ENCODE data around the gene SHB.

SHB gene

DNA sequence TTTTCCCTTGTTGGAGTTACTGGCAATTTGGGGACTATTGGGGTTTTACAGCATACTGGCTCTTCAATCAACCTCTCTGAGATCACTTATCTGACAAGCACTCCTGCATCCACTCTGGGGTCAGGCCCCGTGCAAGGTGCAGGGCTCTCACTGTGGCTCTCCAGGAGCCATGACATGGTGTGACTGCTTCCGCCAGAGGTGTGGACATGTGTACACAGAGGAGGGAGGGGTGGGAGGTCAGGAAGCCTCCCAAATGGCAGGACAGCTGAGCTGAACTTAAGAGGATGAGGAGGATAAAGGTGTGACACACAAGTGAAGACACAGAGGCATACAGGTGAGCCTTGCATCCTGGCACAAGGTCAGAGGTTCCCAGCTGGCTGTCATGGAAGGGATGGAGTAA lies 24.3 kb downstream of the SHB start:
- H3K36me3 Mint-ChIP-seq (ENCODE audit: low read depth), result no peaks in the 10 kb centered on the region
- H3K4me1 Mint-ChIP-seq (ENCODE audit: low read depth), result peaks cover 11% of the 10 kb centered on the region
- H3K9me3 Mint-ChIP-seq, result no peaks in the 10 kb centered on the region
- H3K27ac Mint-ChIP-seq, result no peak overlapping the region
- H3K4me3 Mint-ChIP-seq, result no peak overlapping the region
- H3K27me3 Mint-ChIP-seq, result peaks cover 3% of the 10 kb centered on the region

DNA sequence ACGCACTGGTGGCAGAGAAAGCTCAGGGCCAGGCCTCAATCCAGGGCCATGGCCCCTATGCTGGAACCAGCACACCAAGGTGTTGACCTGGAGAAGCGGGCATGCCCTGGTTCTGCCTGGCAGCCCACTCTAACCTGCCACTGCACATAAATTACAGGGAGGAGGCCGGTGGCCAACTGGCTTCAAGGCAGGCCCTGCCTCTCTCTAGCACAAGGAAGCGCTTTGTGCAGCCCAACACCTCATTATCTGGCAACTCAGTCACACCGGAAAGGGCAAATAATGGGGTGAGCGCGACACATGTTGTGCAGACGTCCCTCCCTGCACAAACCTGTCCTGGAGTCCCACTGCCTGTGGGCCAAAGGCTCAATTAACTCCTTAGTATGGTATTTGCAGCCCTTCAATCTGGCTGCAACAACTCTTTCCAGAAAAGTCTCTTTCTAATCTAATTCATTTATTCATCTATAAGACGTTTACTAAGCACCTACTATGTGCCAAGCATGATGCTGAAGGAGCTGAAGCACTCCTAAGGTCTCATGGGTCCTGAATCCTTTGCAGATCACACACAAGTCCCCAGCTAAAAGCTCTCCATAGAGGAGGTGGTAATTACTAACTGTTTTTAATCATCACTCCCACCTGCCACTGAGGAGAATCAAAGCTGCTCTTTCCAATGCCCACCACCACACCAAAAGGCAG lies 24.9 kb downstream of the SHB start:
- Mint-ChIP-seq H3K9me3 (no peaks in the 10 kb centered on the region), H3K4me3 (no peak overlapping the region), H3K36me3 (ENCODE audit: low read depth) (no peaks in the 10 kb centered on the region), H3K4me1 (ENCODE audit: low read depth) (peaks cover 11% of the 10 kb centered on the region), H3K27ac (no peak overlapping the region), H3K27me3 (peaks cover 3% of the 10 kb centered on the region)

DNA sequence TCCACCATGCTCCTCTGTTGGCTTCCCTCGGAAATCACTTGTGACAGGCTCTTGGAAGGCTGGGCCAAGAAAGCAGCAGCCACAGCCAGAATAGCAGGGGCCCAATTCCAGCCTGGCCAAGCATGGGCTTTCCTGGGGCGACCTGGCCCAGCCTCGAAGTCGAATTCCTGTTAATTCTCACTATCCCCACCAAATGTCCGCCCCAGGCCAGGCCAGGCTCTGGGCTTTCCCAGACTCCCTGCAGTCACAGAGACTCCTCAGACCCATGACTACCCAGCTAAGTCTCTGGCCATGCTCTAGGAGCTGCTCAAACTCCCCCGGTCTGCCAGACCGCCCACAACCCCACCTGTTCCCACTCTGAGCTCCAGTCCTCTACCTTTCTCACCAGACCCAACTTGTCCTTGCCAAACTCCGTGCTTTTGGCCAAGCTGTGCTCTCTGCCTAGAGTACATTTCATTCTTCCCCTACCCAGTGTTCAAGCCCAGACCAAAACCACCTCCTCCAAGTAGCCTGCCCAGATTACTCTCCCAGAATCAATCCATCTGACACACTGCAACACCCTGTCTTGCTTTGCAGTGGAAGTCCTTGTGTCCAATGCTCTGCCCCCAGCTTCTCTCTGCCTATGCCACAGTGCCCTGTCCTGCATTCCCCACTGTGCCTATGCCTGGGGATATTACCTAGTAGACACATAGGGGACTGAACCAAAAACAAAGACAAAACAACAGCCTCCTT lies 26.2 kb downstream of the SHB start:
- Mint-ChIP-seq H3K9me3 (no peaks in the 10 kb centered on the region), H3K27ac (no peak overlapping the region), H3K27me3 (peaks cover 3% of the 10 kb centered on the region), H3K36me3 (ENCODE audit: low read depth) (no peaks in the 10 kb centered on the region), H3K4me1 (ENCODE audit: low read depth) (peaks cover 6% of the 10 kb centered on the region), H3K4me3 (no peak overlapping the region)

GRCh38 chr9:38041564-38042243 lies 27.3 kb downstream of the SHB start:
- Mint-ChIP-seq H3K36me3 (ENCODE audit: low read depth) (no peaks in the 10 kb centered on the region), H3K27ac (no peak overlapping the region), H3K27me3 (peaks cover 3% of the 10 kb centered on the region), H3K9me3 (no peaks in the 10 kb centered on the region), H3K4me3 (no peak overlapping the region), H3K4me1 (ENCODE audit: low read depth) (no peaks in the 10 kb centered on the region)

GRCh38 chr9:38039907-38040682 lies 28.9 kb downstream of the SHB start:
- peaks cover 3% of the 10 kb centered on the region for H3K27me3 Mint-ChIP-seq
- H3K27ac Mint-ChIP-seq, result no peak overlapping the region
- no peaks in the 10 kb centered on the region for H3K9me3 Mint-ChIP-seq
- peaks cover 3% of the 10 kb centered on the region for H3K4me1 Mint-ChIP-seq (ENCODE audit: low read depth)
- H3K4me3 Mint-ChIP-seq, result no peak overlapping the region
- no peaks in the 10 kb centered on the region for H3K36me3 Mint-ChIP-seq (ENCODE audit: low read depth)

DNA sequence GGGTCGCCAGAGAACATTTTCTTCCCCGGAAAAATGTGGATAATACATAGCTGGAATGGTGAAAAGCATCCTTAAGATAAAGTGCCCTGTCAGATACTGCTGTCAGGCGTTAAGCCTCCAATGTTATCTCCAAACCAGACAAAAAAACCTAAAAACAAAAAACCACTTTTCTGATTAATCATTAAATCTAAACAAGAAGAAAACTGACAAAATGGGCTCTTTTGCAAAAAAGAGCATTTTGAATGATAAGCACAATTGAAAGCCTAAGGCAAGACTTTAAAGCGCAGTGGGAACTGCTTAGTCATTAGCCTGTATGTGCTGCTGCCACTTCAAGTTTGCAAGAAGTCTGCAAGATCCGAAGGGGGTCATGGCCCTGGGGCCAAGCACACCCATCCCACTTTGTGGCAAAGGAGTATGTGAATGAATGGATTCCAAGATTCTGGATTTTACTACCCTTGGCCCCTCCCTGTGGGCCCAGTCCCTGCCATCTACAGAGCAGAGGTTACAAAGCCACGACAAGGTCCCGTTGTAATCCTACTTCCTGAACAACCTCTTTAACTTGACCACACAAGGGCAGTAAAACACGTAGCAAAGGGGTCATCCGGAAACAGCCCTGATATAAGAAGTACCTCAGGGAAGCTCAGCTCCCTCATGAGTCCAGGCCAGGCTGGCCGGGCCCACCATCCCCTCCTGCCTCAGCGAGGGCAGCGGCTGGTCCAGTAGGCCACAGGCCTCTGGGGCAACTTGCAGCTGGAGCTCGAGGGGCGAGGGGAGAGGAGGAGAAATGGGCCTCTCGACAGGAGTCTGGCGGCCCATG lies 29.7 kb downstream of the SHB start:
- Mint-ChIP-seq H3K4me3 (no peak overlapping the region), H3K4me1 (ENCODE audit: low read depth) (peaks cover 3% of the 10 kb centered on the region), H3K9me3 (no peaks in the 10 kb centered on the region), H3K27ac (no peak overlapping the region), H3K36me3 (ENCODE audit: low read depth) (no peaks in the 10 kb centered on the region), H3K27me3 (peaks cover 3% of the 10 kb centered on the region)

DNA sequence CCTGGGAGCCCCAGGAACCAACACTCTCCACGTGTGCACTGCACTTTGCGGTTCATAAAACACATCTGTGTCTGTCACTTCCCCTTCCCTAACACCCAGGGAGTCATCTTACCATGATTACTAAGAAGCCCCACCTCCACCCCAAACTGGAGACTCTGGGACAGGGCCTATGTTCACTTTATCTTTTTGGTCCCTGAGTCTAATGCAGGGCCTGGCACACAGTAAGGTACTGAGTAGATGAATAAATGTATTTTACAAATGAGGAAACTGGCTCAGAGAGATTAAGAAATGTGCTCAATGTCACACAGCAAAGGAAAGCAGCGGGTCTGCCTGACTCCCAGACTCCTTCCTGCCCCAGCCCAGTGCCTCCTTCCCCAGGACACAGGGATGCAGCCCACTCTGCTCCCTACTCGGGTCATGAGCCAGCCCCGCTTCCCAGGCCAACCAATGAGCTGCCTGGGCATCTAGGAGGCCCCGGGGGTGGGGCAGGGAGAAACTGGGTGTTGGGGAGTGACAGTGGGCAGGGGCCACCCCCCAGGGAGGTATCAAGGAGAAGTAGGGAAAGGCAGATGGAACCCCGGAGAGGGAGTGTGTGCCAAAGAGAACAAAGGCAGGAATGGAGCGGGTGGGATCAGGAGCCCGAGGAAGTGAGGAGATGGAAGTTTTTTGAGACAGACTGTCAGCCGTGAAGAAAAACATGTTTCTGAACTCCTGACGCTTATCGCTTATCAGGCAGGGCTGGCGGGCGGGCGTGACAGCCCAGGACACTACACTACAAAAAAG lies 30.5 kb downstream of the SHB start:
- no peak overlapping the region for H3K4me3 Mint-ChIP-seq
- H3K27ac Mint-ChIP-seq, result no peak overlapping the region
- peaks cover 3% of the 10 kb centered on the region for H3K4me1 Mint-ChIP-seq (ENCODE audit: low read depth)
- no peaks in the 10 kb centered on the region for H3K36me3 Mint-ChIP-seq (ENCODE audit: low read depth)
- H3K9me3 Mint-ChIP-seq, result no peaks in the 10 kb centered on the region
- H3K27me3 Mint-ChIP-seq, result peaks cover 3% of the 10 kb centered on the region

DNA sequence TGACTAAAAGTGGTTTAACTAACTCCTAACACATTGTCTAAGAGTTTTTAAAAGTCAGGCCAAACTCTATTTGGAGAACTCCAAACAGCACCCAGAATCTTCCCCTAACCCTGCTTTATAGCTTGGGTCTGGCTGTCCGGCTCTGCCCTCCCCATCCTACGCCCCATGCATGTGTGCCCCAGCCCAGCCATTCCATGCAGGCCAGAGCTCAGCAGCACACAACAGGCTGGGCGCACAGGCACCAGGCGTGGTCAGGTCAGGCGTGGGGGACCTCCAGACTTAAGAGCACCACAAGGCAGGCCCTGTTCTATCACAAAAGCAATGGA lies 31.1 kb downstream of the SHB start:
- no peaks in the 10 kb centered on the region for H3K9me3 Mint-ChIP-seq
- peaks cover 3% of the 10 kb centered on the region for H3K4me1 Mint-ChIP-seq (ENCODE audit: low read depth)
- peaks cover 3% of the 10 kb centered on the region for H3K27me3 Mint-ChIP-seq
- H3K27ac Mint-ChIP-seq, result no peak overlapping the region
- no peaks in the 10 kb centered on the region for H3K36me3 Mint-ChIP-seq (ENCODE audit: low read depth)
- H3K4me3 Mint-ChIP-seq, result no peak overlapping the region

GRCh38 chr9:38036359-38037084 lies 32.5 kb downstream of the SHB start:
- H3K9me3 Mint-ChIP-seq, result no peaks in the 10 kb centered on the region
- no peak overlapping the region for H3K4me3 Mint-ChIP-seq
- H3K27me3 Mint-ChIP-seq, result peaks cover 3% of the 10 kb centered on the region
- H3K27ac Mint-ChIP-seq, result no peak overlapping the region
- no peaks in the 10 kb centered on the region for H3K36me3 Mint-ChIP-seq (ENCODE audit: low read depth)
- H3K4me1 Mint-ChIP-seq (ENCODE audit: low read depth), result peaks cover 3% of the 10 kb centered on the region

- Mint-ChIP-seq H3K9me3 (no peaks in the 10 kb centered on the region), H3K27me3 (no peaks in the 10 kb centered on the region), H3K4me1 (ENCODE audit: low read depth) (peaks cover 3% of the 10 kb centered on the region), H3K27ac (no peak overlapping the region), H3K36me3 (ENCODE audit: low read depth) (no peaks in the 10 kb centered on the region), H3K4me3 (no peak overlapping the region)
Observed at GRCh38 chr9:38035873-38036272, 33.2 kb downstream of the SHB start.

DNA sequence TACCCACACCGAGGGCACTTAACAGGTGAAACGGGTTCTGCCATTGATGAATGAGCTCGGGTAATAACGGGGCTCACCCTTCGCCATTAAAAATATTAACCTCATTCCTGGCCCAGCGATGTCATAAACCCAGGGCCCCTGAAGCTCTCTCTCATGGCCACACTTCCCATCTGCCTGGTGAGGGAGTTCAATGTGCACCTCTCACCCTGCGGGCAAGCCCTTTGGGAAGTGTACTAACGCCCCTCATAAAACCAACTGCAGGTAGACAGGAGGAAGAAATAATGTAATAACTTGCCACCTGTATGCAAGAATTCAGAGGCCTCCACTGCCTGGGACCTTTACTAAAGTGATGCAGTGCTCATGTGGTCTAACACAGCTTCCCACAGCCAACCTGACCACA lies 35.1 kb downstream of the SHB start:
- H3K9me3 Mint-ChIP-seq, result no peaks in the 10 kb centered on the region
- no peaks in the 10 kb centered on the region for H3K36me3 Mint-ChIP-seq (ENCODE audit: low read depth)
- no peaks in the 10 kb centered on the region for H3K27me3 Mint-ChIP-seq
- no peak overlapping the region for H3K4me3 Mint-ChIP-seq
- peaks cover 7% of the 10 kb centered on the region for H3K4me1 Mint-ChIP-seq (ENCODE audit: low read depth)
- no peak overlapping the region for H3K27ac Mint-ChIP-seq

DNA sequence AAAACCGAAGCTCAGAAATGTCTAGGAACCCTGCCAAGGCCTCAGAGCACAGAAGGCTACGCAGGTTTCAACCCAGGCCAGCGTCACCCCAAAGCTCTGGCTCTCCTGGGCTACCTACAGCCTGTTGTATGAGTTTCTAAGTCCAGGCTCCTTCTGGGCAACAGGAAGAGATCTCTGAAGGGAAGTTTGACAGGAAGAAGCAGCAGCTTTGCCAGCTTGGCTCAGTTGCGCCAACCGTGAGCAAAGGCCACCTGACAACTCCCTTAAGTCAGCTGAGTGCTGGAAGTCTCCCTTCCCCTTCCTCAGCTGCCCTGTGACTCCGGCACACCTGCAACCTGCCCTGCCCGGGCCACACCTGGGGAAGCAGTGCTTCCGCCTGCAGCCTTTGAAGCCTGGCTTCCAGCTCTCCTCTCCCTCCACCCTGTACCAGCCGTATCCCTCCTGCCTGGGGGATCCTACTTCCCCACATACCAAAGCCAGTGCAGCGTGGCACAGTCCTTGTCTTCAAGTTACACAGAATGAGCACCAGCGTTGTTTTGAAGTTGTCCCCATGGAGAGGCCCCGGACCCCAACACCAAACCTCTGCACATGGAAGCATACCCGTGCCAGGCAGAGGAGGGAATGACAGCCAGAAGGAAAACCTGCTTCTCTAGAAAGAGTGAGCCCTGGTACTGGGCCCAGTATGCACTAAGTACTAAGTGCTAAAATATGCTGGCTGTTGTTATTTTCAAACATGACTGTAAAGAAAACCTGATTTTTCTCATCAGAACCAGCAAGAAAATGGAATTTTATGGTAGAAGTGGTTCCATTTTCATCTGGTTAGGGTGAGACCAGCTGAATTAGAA lies 36.5 kb downstream of the SHB start:
- Mint-ChIP-seq H3K4me3 (no peak overlapping the region), H3K4me1 (ENCODE audit: low read depth) (peaks cover 7% of the 10 kb centered on the region), H3K9me3 (no peaks in the 10 kb centered on the region), H3K36me3 (ENCODE audit: low read depth) (no peaks in the 10 kb centered on the region), H3K27ac (no peak overlapping the region), H3K27me3 (no peaks in the 10 kb centered on the region)

DNA sequence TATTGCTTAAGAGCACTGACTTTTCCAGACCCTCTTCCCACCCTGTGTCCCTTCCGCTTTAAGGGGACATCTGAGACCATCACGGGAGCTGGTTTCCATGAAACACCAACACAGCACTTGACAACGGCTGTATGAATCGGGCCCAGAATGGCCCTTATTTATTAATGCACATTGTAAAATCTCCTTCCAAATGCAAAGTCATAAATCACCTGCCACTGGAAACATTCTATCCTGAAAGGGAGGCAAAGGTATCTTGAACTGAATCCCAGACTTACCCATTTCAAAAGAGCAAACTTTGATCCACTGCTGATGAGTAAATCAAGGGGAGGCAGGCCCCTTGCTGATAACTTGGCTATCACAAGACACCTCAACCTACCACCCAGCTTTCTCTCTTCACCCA lies 37.4 kb downstream of the SHB start:
- H3K36me3 Mint-ChIP-seq (ENCODE audit: low read depth), result no peaks in the 10 kb centered on the region
- H3K27ac Mint-ChIP-seq, result no peak overlapping the region
- H3K9me3 Mint-ChIP-seq, result no peaks in the 10 kb centered on the region
- no peak overlapping the region for H3K4me3 Mint-ChIP-seq
- H3K4me1 Mint-ChIP-seq (ENCODE audit: low read depth), result peaks cover 7% of the 10 kb centered on the region
- no peaks in the 10 kb centered on the region for H3K27me3 Mint-ChIP-seq

All from stimulated activated naive CD8-positive, alpha-beta T cell treated with anti-CD3 and anti-CD28 coated beads, Interleukin-15, Interleukin-2, amounts not matched to agents 100 ng/mL and 50 ng/mL, for 24 hours (primary cell).